WTC11 (cell line): Measurements from ENCODE around the gene TAPT1.

ENCODE experiments used
- CREB1 ChIP-seq: sonication (generic); formaldehyde crosslinking; IDR thresholded peaks from 2 replicates; pipeline ENCODE4 v1.8.0; 2023; ENCODE audit warnings: mild to moderate bottlenecking, missing genetic modification reagents
- ELF4 ChIP-seq: sonication (generic); formaldehyde crosslinking; IDR thresholded peaks from 2 replicates; pipeline ENCODE4 v1.8.1; 2022; ENCODE audit warnings: low read depth, mild to moderate bottlenecking, moderate library complexity, missing genetic modification reagents
- ETV6 ChIP-seq: sonication (generic); formaldehyde crosslinking; IDR thresholded peaks from 2 replicates; pipeline ENCODE4 v1.8.1; 2022; ENCODE audit warnings: mild to moderate bottlenecking, missing genetic modification reagents
- RELA ChIP-seq: sonication (generic); formaldehyde crosslinking; IDR thresholded peaks from 2 replicates; pipeline ENCODE4 v1.8.1; 2022; ENCODE audit warnings: missing genetic modification reagents, mild to moderate bottlenecking, borderline replicate concordance
- TF ChIP-seq, protein P1 (sequence below): sonication (generic); formaldehyde crosslinking; IDR thresholded peaks from 2 replicates; pipeline ENCODE4 v1.8.1; 2022; ENCODE audit warnings: low read depth, missing genetic modification reagents, borderline replicate concordance
- TF ChIP-seq, protein P2 (sequence below): sonication (generic); formaldehyde crosslinking; IDR thresholded peaks from 2 replicates; pipeline ENCODE4 v1.8.1; 2023; ENCODE audit warnings: mild to moderate bottlenecking, missing genetic modification reagents, moderate library complexity
- TF ChIP-seq, protein P3 (sequence below): sonication (generic); formaldehyde crosslinking; conservative IDR thresholded peaks from 2 replicates; pipeline ENCODE4 v1.8.1; 2023; ENCODE audit warnings: mild to moderate bottlenecking, low read depth, missing genetic modification reagents, moderate library complexity
- TF ChIP-seq, protein P4 (sequence below): fragments of 200-600 bp; IDR thresholded peaks from 2 replicates; pipeline ENCODE4 v1.8.0; 2022; ENCODE audit warnings: antibody characterized with exemption
- TF ChIP-seq, protein P5 (sequence below): sonication (generic); formaldehyde crosslinking; IDR thresholded peaks from 2 replicates; pipeline ENCODE4 v1.8.0; 2022; ENCODE audit warnings: mild to moderate bottlenecking, missing genetic modification reagents
- TF ChIP-seq, protein P6 (sequence below): sonication (generic); formaldehyde crosslinking; IDR thresholded peaks from 2 replicates; pipeline ENCODE4 v1.8.1; 2022; ENCODE audit warnings: low read depth, mild to moderate bottlenecking, moderate library complexity, missing genetic modification reagents, borderline replicate concordance
- TF ChIP-seq, protein P7 (sequence below): sonication (generic); formaldehyde crosslinking; IDR thresholded peaks from 2 replicates; pipeline ENCODE4 v1.8.0; 2022; ENCODE audit warnings: mild to moderate bottlenecking, missing genetic modification reagents

DNA sequence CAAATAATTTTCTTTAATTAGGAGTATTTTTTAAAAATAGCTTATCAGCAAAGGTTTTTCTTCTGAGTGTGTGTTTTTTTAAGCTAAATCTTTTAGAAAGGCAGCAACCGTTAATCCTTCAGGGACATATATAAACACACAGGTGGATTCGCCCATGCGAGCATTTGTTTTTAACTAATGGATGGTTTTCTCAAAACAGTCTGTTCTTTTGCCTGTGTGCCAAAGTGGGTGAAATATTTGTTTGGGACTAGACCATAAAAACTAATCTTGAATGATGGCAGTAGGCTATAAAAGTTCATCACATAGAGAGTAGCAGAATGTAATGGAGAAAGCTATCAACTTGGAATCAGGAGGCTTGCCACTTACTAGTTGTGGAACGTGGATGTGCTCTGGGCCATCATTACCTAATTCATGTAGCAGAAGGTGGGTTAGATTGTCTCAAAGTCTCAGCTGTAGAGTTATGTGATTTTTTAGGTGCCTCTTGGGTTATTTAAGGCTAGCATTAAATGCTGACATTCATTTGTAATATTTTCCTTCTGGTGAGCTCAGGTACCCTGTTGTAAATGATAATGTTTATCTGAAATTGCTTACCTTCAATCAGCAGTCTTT, 7.4 kb upstream of the TAPT1 start:
- TF ChIP-seq, protein P1, sequence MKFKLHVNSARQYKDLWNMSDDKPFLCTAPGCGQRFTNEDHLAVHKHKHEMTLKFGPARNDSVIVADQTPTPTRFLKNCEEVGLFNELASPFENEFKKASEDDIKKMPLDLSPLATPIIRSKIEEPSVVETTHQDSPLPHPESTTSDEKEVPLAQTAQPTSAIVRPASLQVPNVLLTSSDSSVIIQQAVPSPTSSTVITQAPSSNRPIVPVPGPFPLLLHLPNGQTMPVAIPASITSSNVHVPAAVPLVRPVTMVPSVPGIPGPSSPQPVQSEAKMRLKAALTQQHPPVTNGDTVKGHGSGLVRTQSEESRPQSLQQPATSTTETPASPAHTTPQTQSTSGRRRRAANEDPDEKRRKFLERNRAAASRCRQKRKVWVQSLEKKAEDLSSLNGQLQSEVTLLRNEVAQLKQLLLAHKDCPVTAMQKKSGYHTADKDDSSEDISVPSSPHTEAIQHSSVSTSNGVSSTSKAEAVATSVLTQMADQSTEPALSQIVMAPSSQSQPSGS (CRISPR knock-in tag), result no peak
- TF ChIP-seq, protein P2, sequence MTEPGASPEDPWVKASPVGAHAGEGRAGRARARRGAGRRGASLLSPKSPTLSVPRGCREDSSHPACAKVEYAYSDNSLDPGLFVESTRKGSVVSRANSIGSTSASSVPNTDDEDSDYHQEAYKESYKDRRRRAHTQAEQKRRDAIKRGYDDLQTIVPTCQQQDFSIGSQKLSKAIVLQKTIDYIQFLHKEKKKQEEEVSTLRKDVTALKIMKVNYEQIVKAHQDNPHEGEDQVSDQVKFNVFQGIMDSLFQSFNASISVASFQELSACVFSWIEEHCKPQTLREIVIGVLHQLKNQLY (CRISPR knock-in tag), result no peak
- TF ChIP-seq, protein P3, sequence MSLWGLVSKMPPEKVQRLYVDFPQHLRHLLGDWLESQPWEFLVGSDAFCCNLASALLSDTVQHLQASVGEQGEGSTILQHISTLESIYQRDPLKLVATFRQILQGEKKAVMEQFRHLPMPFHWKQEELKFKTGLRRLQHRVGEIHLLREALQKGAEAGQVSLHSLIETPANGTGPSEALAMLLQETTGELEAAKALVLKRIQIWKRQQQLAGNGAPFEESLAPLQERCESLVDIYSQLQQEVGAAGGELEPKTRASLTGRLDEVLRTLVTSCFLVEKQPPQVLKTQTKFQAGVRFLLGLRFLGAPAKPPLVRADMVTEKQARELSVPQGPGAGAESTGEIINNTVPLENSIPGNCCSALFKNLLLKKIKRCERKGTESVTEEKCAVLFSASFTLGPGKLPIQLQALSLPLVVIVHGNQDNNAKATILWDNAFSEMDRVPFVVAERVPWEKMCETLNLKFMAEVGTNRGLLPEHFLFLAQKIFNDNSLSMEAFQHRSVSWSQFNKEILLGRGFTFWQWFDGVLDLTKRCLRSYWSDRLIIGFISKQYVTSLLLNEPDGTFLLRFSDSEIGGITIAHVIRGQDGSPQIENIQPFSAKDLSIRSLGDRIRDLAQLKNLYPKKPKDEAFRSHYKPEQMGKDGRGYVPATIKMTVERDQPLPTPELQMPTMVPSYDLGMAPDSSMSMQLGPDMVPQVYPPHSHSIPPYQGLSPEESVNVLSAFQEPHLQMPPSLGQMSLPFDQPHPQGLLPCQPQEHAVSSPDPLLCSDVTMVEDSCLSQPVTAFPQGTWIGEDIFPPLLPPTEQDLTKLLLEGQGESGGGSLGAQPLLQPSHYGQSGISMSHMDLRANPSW, result no peak
- TF ChIP-seq, protein P4, sequence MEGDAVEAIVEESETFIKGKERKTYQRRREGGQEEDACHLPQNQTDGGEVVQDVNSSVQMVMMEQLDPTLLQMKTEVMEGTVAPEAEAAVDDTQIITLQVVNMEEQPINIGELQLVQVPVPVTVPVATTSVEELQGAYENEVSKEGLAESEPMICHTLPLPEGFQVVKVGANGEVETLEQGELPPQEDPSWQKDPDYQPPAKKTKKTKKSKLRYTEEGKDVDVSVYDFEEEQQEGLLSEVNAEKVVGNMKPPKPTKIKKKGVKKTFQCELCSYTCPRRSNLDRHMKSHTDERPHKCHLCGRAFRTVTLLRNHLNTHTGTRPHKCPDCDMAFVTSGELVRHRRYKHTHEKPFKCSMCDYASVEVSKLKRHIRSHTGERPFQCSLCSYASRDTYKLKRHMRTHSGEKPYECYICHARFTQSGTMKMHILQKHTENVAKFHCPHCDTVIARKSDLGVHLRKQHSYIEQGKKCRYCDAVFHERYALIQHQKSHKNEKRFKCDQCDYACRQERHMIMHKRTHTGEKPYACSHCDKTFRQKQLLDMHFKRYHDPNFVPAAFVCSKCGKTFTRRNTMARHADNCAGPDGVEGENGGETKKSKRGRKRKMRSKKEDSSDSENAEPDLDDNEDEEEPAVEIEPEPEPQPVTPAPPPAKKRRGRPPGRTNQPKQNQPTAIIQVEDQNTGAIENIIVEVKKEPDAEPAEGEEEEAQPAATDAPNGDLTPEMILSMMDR, result no peak
- TF ChIP-seq RELA (CRISPR knock-in tag) (no peak), ELF4 (CRISPR knock-in tag) (no peak), CREB1 (CRISPR knock-in tag) (no peak), ETV6 (CRISPR knock-in tag) (no peak)
- TF ChIP-seq, protein P5, sequence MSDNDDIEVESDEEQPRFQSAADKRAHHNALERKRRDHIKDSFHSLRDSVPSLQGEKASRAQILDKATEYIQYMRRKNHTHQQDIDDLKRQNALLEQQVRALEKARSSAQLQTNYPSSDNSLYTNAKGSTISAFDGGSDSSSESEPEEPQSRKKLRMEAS (CRISPR knock-in tag), result no peak
- TF ChIP-seq, protein P6, sequence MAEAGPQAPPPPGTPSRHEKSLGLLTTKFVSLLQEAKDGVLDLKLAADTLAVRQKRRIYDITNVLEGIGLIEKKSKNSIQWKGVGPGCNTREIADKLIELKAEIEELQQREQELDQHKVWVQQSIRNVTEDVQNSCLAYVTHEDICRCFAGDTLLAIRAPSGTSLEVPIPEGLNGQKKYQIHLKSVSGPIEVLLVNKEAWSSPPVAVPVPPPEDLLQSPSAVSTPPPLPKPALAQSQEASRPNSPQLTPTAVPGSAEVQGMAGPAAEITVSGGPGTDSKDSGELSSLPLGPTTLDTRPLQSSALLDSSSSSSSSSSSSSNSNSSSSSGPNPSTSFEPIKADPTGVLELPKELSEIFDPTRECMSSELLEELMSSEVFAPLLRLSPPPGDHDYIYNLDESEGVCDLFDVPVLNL (CRISPR knock-in tag), result no peak
- TF ChIP-seq, protein P7, sequence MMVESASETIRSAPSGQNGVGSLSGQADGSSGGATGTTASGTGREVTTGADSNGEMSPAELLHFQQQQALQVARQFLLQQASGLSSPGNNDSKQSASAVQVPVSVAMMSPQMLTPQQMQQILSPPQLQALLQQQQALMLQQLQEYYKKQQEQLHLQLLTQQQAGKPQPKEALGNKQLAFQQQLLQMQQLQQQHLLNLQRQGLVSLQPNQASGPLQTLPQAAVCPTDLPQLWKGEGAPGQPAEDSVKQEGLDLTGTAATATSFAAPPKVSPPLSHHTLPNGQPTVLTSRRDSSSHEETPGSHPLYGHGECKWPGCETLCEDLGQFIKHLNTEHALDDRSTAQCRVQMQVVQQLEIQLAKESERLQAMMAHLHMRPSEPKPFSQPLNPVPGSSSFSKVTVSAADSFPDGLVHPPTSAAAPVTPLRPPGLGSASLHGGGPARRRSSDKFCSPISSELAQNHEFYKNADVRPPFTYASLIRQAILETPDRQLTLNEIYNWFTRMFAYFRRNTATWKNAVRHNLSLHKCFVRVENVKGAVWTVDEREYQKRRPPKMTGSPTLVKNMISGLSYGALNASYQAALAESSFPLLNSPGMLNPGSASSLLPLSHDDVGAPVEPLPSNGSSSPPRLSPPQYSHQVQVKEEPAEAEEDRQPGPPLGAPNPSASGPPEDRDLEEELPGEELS (CRISPR knock-in tag), result no peak
